ENCODE measurements around the gene DIRAS1.
"Not testable (repeated sequence)": the region's sequence is repeated elsewhere in the genome, so short reads cannot be mapped to it uniquely, and the experiment has no call there.

DIRAS1 gene

GRCh38 chr19:2686360-2686759 lies 34.8 kb downstream of the DIRAS1 start:
- DNase-seq (ENCODE audit: low spot score in 2 of 2) (no peak), ATAC-seq (no peak)
- Mint-ChIP-seq H3K4me1 (peaks cover 7% of the 10 kb centered on the region), H3K27ac (no peak overlapping the region), H3K9me3 (no peaks in the 10 kb centered on the region), H3K36me3 (no peaks in the 10 kb centered on the region), H3K4me3 (no peak overlapping the region)

GRCh38 chr19:2685204-2685704 lies 35.9 kb downstream of the DIRAS1 start:
- no peak overlapping the region for H3K4me3 Mint-ChIP-seq
- peaks cover 7% of the 10 kb centered on the region for H3K4me1 Mint-ChIP-seq
- no peak for DNase-seq (ENCODE audit: low spot score in 2 of 2)
- no peak overlapping the region for H3K27ac Mint-ChIP-seq
- ATAC-seq, result no peak
- H3K9me3 Mint-ChIP-seq, result no peaks in the 10 kb centered on the region
- H3K36me3 Mint-ChIP-seq, result no peaks in the 10 kb centered on the region

GRCh38 chr19:2683430-2684003 lies 37.7 kb downstream of the DIRAS1 start:
- no peak for ATAC-seq
- H3K27ac Mint-ChIP-seq, result no peak overlapping the region
- no peaks in the 10 kb centered on the region for H3K9me3 Mint-ChIP-seq
- DNase-seq (ENCODE audit: low spot score in 2 of 2), result no peak
- peaks cover 7% of the 10 kb centered on the region for H3K4me1 Mint-ChIP-seq
- H3K4me3 Mint-ChIP-seq, result no peak overlapping the region
- no peaks in the 10 kb centered on the region for H3K36me3 Mint-ChIP-seq

GRCh38 chr19:2680808-2681207 lies 40.4 kb downstream of the DIRAS1 start:
- ATAC-seq (no peak), DNase-seq (ENCODE audit: low spot score in 2 of 2) (no peak)
- Mint-ChIP-seq H3K4me3 (no peak overlapping the region), H3K9me3 (no peaks in the 10 kb centered on the region), H3K27ac (no peak overlapping the region), H3K36me3 (peaks cover 7% of the 10 kb centered on the region), H3K4me1 (peaks cover 7% of the 10 kb centered on the region)

- Mint-ChIP-seq H3K9me3 (no peaks in the 10 kb centered on the region), H3K27ac (no peak overlapping the region), H3K4me1 (peaks cover 7% of the 10 kb centered on the region), H3K36me3 (peaks cover 7% of the 10 kb centered on the region), H3K4me3 (no peak overlapping the region)
- no peak for ATAC-seq
- no peak for DNase-seq (ENCODE audit: low spot score in 2 of 2)
Measured at GRCh38 chr19:2679439-2679838, 41.7 kb downstream of the DIRAS1 start.

- not testable (repeated sequence) for H3K36me3 Mint-ChIP-seq; ATAC-seq; DNase-seq (ENCODE audit: low spot score in 2 of 2); H3K27ac Mint-ChIP-seq; H3K9me3 Mint-ChIP-seq; H3K4me1 Mint-ChIP-seq; H3K4me3 Mint-ChIP-seq
Measured at GRCh38 chr19:2678948-2679347, 42.2 kb downstream of the DIRAS1 start.

GRCh38 chr19:2678044-2678671 lies 43.0 kb downstream of the DIRAS1 start:
- Mint-ChIP-seq H3K36me3 (peaks cover 7% of the 10 kb centered on the region), H3K27ac (peak overlapping the region; percentile 50), H3K4me3 (no peak overlapping the region), H3K4me1 (peaks cover 7% of the 10 kb centered on the region), H3K9me3 (no peaks in the 10 kb centered on the region)
- peak; percentile 28 for ATAC-seq
- no peak for DNase-seq (ENCODE audit: low spot score in 2 of 2)

- Mint-ChIP-seq H3K4me3 (no peak overlapping the region), H3K27ac (no peak overlapping the region), H3K36me3 (peaks cover 7% of the 10 kb centered on the region), H3K9me3 (no peaks in the 10 kb centered on the region), H3K4me1 (peaks cover 7% of the 10 kb centered on the region)
- no peak for ATAC-seq
- DNase-seq (ENCODE audit: low spot score in 2 of 2), result no peak
Measured at GRCh38 chr19:2676823-2677222, 44.3 kb downstream of the DIRAS1 start.

- Mint-ChIP-seq H3K9me3 (no peaks in the 10 kb centered on the region), H3K27ac (peak overlapping the region; percentile 38), H3K4me3 (no peak overlapping the region), H3K4me1 (peaks cover 7% of the 10 kb centered on the region), H3K36me3 (peaks cover 7% of the 10 kb centered on the region)
- ATAC-seq (no peak), DNase-seq (ENCODE audit: low spot score in 2 of 2) (no peak)
Measured at GRCh38 chr19:2675892-2676291, 45.3 kb downstream of the DIRAS1 start.

GRCh38 chr19:2670217-2670616 lies 51.0 kb downstream of the DIRAS1 start:
- Mint-ChIP-seq H3K4me3 (no peak overlapping the region), H3K4me1 (no peaks in the 10 kb centered on the region), H3K36me3 (no peaks in the 10 kb centered on the region), H3K27ac (no peak overlapping the region), H3K9me3 (no peaks in the 10 kb centered on the region)
- ATAC-seq, result no peak
- no peak for DNase-seq (ENCODE audit: low spot score in 2 of 2)

GRCh38 chr19:2668175-2668763 lies 52.9 kb downstream of the DIRAS1 start:
- DNase-seq (ENCODE audit: low spot score in 2 of 2), result no peak
- H3K4me3 Mint-ChIP-seq, result no peak overlapping the region
- H3K36me3 Mint-ChIP-seq, result no peaks in the 10 kb centered on the region
- ATAC-seq, result no peak
- H3K4me1 Mint-ChIP-seq, result no peaks in the 10 kb centered on the region
- H3K9me3 Mint-ChIP-seq, result no peaks in the 10 kb centered on the region
- no peak overlapping the region for H3K27ac Mint-ChIP-seq

GRCh38 chr19:2667349-2667748 lies 53.8 kb downstream of the DIRAS1 start:
- H3K9me3 Mint-ChIP-seq; DNase-seq (ENCODE audit: low spot score in 2 of 2); H3K4me1 Mint-ChIP-seq; ATAC-seq; H3K4me3 Mint-ChIP-seq; H3K36me3 Mint-ChIP-seq; H3K27ac Mint-ChIP-seq: not testable (repeated sequence)

- Mint-ChIP-seq H3K36me3 (no peaks in the 10 kb centered on the region), H3K9me3 (no peaks in the 10 kb centered on the region), H3K4me1 (no peaks in the 10 kb centered on the region), H3K4me3 (no peak overlapping the region), H3K27ac (no peak overlapping the region)
- ATAC-seq (no peak), DNase-seq (ENCODE audit: low spot score in 2 of 2) (no peak)
Measured at GRCh38 chr19:2666344-2666994, 54.7 kb downstream of the DIRAS1 start.

GRCh38 chr19:2665103-2665502 lies 56.1 kb downstream of the DIRAS1 start:
- Mint-ChIP-seq H3K4me3 (no peak overlapping the region), H3K27ac (no peak overlapping the region), H3K36me3 (no peaks in the 10 kb centered on the region)

More at GRCh38 chr19:2665103-2665502, 56.1 kb downstream of the DIRAS1 start:
- ATAC-seq (no peak), DNase-seq (ENCODE audit: low spot score in 2 of 2) (no peak)
- no peaks in the 10 kb centered on the region for H3K9me3 Mint-ChIP-seq
- no peaks in the 10 kb centered on the region for H3K4me1 Mint-ChIP-seq

Measured in stimulated activated effector memory CD8-positive, alpha-beta T cell treated with anti-CD3 and anti-CD28 coated beads, Interleukin-12 subunit alpha, Interleukin-12 subunit beta, amount 100 ng/mL, for 72 hours (primary cell).